ENCODE results near the gene NME4.

The NME4 gene

DNA sequence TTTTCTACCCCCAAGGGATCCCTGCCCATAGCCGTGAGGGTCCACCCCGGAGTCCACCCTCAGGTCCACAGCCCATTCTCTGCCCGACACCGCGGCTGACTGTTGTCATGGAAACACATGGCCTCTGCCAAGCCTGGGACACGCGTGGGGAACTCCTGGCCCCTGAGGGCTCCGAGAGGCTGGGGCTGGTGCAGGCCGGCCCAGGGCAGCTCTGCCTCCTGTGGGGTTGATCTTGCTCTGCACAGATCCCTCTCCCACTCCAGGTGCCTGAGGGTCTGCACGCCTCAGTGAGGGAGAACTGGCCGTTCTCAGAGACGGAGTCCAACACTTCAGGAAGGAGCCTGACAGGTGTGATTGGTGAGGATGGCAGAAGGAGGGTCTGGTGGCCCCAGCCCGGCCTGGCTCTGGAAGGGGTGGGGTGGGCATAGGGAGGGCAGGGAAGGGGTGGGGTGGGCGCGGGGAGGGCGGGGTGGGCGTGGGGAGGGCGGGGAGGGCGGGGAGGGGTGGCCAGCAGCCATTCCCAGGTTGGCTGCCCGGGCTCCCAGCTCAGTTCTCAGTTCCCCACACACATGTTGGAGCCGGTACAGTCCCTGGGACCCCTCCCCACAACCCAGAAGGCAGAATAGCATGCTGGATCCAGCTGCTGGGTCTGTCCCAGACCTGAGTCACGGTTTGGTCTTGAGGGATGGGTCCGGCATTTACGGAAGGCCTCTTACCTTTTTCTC is 33.1 kb upstream of the NME4 start:
- no peak for DNase-seq

DNA sequence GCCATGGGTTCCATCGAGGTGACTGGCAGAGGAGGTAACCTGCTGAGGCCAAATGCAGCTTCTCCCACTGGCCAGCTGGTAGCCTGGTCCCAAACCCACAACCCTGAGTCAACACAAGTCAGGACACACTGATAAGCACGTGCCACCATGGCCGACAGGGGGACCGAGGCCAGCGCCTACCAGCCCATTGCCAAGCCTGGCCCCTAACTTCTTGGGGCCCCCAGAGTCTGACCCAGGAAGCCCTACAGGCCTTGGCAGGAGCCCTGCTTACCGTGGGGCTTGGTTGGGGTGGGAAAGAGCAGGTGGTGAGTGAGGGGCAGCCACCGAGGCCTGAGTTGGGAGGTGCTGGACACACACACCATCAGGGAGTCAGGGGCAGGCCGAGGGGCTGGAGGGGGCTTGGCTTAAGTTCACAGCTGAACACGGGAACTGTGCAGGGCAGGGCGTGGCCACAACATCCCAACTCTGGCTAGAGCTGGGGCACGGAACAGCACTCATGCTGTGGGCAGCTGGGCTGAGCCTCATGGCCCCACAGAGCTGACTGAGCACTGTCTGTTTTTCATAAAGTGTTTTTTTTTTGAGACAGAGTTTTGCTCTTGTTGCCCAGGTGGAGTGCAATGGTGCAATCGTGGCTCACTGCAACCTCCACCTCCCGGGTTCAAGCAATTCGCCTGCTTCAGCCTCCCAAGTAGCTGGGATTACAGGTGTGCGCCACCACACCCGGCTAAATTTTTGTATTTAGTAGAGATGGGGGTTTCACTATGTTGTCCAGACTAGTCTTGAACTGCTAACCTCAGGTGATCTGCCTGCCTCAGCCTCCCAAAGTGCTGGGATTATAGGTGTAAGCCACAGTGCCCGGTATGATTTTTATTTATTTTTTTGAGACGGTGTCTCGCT is 32.2 kb upstream of the NME4 start:
- no peak for DNase-seq

DNA sequence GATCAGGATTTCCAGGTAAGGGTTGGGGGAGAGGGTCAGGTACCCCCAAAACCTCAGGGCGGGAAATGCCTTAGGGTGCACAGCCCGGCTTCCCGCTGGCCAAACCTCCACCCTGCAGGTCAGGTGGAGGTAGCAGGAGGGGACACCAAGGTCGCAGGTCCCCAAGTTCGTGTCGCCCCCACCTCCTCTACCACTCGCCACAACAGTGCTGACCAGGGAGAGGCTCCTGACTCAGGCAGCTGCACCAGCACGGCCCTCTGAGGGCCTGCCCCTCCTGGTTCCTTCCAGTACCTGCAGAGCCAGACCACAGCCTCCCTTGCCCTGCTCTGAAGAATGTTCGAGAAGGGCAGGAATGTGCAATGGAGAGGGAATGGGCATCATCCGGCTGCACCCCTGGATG is 30.5 kb upstream of the NME4 start:
- no peak for DNase-seq

DNA sequence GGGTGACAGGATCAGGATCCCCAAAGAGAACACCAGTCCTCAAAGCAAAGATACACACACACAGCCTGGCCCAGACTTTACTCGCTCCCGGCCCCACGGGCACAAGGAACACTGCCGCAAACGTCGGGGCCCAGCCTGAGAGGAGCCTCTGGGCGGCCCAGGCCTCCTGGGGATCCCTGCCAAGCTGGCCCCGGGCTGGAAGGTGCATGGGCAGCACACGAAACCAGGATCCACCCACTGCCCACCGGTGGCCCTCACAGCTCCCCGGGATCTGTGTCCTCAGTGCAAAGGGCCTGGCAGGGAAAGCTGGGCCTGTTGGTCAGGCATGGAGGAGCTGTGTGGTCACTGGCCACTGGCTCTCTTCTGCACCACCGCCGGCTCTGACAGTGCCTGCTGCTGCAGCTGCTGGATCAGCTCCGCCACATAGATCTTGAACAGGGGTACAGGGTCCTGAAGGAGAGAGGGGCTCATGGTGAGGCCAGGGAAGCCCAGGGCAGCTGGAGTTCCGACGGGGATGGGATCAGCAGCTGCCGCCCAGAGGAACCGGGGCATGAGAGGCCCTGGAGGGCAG is 29.6 kb upstream of the NME4 start:
- no peak for DNase-seq

DNA sequence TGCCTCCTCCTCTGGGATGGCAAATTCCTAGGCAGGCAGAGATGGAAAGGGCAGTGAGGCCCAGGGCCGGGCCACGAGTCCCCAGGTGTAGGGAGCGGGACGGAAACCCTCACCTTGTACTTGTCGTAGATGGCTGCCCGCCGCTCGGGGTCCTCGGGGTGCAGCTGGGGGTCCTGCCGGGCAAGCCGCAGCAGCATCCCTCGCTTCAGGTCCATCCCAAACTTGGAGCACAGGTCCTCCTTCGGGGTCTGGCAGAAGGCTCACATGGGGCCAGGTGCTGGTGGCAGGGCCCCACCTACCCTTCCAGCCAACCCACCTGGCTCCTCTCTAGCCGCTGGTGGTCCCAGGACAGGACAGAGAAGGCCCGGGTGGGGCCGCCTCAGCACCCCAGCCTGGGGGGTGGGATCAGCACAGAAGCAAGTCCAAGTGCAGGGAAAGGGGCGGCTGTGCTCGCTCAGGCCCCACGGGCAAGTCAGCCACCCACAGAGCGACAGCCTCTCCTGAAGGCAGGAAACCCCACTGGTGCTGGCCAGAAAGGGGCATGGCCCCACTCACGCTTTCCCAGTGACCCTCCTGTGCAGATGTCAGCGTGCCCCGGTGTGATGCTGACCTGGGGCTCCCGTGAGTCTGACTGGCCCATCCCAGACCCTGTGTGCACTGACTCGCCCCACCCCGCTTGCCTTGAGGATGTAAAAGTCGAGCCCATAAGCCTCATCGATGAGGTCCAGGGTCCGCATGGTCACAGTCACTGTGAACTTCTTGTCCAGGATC is 28.4 kb upstream of the NME4 start:
- DNase-seq: no peak

DNA sequence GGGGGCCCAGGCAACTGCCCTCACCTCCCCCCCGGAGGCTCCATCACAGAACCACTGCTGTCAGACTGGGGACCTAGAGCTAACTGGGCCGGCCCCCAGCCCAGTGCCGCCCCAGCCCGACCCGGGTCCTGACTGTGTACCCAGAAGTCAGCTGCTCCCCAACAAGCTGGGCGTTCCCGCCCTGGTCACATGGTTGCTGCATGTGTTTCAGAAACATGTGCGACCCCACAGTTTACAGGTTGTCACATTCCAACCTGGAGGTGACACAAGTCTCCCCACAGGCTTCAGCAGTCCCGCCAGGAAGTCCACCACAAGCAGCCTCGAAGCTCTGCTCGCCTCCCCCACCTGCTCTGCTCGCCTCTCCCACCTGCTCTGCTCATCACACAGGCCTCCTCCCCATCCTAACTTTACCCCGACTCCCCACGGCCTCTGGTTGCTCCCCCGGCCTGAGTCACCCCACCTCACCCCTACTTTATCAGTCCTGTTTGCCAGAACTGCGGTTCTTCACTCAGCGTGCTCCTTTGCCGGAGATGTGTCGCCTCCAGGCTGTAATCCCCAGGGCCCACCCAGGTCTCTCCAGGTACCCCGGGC is 27.6 kb upstream of the NME4 start:
- no peak for DNase-seq

DNA sequence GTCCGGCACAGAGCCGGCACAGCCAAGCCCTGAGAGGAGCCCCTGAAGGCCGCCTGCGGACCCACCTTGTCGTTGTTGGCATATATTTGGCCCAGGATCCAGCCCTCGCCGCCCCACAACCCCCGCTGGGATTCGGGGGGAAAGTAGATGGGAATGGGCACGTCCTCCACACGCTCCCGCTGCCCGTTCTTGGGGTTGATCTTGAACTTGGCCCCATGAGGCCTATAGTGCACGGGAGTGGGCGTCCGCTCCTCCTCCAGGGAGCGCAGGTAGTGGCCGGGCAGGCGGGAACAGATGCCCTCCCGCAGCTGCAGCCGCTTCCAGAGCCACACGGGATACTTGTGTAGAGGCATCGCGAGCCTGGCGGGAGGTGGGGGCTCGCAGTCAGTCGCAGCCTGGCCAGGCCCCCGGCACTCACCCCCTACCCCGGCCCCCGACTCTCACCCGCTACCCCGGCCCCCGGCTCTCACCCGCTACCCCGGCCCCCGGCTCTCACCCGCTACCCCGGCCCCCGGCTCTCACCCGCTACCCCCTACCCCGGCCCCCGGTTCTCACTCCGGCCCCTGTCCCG is 27.0 kb upstream of the NME4 start:
- no peak for DNase-seq

DNA sequence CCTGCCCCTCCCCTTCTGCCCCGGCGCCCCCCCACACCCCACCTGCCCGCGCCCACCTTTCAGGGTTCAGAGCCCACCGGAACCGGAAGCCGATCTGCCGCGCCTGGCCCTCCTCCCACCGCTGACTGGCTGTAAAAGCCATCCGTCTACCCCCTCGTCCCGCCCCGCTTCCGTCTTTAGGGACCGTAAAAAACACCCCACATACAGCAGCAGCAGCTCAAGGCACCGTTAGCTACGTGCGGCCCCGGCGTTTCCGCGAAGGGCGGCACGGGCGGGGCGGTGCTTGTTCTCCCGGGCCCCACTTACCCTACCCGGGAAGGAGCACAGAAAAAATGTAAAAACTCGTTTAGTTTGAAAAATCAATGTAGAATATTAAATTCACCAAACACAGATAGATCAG is 26.6 kb upstream of the NME4 start, which contains the start of gene MRPL28:
MRPL28 (minus strand) TSS at position 96 of the 400 bp plus-strand sequence. CDS start 320 bp downstream, outside the sequence.
- peak; percentile 65 for DNase-seq

DNA sequence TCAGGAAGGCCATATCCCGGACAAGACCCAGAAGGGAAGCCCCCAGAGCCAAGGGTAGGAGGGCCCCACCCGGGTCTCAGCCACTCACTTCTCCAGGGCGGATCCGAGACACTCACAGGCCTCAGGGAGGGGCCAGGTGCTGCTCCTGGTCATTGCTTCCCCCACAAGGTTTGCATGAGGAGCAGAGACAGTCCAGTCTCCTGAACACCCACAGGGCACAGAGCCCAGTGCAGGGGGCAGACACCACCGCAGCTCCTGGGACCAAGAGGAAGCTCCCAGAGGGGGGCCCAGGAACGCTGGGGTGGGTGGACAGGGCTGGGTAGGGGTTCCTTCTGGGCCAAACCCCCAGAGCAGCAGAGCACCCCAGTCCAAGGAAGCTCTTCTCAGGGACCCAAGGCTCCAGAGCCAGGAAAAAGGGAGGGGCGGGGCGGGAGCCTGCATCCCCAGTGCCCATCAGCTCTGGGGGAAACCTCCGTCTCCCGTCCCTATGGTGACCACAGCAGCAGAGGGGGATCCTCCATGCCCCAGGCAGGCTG is 26.0 kb upstream of the NME4 start:
- DNase-seq: no peak

DNA sequence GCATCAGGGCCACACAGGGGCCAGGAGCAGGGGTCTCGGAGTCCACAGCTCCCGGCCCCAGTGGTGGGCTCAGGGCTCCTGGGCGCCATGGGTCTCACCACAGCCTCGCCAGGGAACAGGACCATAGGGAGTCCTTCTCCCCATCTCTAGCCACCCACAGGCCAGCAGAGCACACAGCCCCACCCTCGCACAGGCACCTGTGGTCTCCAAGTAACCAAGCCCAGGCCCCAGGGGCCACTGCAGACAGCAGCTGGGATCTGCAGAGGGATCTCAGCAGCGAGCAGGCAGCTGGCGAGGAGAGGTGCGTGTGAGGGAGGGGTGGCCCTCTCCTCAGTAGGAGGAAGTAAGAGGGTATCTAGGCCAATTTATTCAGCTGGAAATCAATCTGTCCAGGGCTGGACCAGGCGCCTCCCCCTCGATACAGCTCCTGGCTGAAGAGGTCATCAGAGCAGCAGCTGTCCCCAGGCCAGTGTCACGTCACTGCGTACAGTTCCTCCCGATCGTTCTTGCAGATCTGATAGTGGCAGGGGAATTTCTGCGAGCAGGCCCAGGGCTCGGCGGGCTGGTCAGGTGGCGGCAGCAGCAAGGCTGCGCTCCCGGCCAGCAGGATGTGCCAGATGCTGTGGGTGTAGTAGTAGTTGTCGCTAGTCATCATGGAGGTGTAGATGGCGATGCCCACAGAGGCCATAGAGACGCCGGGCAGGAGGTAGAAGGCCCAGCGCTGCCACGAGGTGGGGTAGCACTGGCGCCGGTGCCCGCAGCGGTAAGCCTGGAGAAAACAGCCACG is 25.3 kb upstream of the NME4 start:
- no peak for DNase-seq

DNA sequence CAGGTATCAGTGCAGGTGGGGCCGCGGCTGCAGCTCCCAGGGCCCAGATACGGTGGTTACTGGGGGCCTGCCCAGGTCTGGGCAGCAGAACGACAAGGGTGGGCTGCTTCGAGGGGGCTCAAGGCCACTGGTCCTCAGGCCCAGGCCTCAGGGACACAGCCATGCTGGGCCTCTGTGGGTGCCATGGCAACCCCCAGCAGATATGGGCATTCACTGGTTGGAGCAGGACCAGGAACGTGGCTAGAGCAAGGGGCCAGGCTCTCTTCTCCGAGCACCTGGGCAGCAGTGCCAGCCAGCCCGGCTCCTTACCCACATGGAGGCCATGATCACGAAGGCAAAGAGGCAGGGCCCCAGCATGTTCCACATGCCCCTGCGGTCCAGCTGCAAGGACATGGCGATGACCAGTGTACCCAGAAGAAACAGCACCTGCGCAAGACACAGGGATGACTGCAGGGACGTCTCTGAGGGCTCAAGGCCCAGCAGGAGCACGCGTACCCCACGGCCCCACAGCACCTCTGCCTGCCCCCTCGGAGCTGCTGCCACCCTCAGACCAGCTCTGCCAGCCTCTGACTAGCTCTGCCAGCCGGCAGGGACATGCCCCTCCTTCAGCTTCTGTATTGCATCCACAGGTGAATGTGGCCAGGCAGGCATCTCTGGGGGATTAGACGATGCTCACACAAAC is 24.6 kb upstream of the NME4 start:
- no peak for DNase-seq

DNA sequence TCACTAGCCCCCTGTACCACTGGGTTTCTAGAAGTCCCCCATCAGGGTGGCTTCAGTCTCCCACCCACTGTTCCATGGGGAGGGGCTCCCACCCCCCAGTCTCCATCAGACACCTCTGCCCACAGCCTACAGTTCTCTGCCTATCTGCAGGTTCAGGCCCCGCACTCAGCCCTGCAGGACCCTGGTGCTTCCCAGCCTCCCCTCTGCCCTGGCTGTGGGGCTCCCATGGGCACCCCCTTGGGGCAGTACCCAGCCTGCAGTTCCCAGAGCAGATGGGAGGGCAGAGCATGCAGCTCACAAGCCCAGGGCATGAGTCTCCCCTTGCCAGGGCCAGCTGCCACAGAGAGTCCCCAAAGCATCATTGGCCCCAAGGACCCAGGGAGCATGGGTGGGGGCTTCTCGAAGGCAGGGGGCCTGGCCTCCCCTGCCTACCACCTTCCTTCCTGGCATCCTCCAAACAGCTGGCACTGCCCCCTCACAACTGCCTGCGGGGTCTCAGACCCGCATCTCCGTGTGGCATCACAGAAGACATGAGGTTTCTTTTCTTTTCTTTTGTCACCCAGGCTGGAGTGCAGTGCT is 23.9 kb upstream of the NME4 start:
- DNase-seq: no peak

DNA sequence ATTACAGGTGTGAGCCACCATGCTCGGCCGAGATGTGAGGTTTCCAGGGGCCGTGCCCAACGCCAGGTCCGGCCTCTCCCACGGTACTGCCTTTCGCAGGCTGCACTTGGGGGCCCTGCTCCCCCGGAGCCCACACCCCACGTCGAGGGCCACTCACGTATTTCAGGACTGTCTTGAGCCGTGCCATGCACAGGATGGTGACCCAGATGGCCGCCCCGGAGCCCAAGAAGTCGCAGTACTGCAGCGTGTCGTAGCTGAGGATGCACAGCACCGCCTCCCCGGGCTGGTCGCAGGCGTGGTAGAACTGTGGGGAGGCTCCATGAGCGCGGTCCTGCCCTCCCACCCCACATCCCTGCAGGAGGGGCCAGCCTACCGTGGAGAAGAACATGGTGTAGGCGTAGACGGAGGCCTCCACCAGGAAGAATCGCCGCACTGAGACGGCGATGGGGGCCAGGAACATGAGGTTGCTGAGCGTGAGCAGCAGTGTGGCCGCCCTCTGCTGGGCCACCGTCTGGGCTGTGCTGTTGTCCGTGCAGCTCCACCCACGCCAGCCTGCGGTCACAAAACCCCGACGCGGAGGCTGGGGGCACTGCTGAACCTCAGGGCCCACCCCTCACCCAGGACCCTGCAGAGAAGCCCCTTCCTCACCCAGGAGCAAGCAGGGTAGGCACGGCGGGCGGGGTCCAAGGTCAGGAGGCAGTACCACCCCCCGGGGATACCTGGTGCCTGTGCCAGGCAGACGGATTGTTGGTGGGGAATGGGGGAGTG is 23.0 kb upstream of the NME4 start:
- no peak for DNase-seq

DNA sequence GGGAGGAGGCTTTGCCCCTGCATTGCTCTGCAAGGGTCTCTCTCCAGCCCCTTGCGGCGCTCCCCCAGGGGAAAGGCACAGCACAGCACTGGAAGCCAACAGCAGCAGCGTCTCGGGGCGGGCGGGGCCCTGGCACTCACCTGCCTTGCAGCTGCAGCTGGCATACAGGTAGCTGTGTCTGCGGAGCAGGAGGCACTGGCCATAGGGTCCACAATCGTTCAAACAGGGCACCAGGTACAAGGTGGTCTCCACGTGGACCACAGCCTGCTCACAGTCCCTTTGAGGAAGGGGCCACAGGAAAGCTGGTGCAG is 22.4 kb upstream of the NME4 start:
- no peak for DNase-seq

DNA sequence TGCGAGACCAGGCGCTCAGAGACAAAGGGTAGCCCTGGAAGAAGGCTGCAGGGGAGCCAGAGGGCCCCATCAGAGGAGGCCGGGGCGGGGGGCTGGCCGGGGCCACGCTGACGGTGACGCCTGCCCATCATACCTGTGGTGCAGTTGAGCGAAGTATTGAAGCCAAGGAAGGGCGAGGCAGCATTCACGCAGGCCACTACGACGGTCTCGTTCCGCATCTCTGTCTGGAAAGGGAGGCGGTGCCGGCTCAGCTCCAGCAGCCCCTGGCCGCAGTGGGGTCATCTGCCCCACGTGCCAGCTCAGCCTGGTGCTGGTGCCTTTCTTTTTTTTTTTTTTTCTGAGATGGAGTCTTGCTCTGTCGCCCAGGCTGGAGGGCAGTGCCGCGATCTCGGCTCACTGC is 21.8 kb upstream of the NME4 start:
- no peak for DNase-seq

DNA sequence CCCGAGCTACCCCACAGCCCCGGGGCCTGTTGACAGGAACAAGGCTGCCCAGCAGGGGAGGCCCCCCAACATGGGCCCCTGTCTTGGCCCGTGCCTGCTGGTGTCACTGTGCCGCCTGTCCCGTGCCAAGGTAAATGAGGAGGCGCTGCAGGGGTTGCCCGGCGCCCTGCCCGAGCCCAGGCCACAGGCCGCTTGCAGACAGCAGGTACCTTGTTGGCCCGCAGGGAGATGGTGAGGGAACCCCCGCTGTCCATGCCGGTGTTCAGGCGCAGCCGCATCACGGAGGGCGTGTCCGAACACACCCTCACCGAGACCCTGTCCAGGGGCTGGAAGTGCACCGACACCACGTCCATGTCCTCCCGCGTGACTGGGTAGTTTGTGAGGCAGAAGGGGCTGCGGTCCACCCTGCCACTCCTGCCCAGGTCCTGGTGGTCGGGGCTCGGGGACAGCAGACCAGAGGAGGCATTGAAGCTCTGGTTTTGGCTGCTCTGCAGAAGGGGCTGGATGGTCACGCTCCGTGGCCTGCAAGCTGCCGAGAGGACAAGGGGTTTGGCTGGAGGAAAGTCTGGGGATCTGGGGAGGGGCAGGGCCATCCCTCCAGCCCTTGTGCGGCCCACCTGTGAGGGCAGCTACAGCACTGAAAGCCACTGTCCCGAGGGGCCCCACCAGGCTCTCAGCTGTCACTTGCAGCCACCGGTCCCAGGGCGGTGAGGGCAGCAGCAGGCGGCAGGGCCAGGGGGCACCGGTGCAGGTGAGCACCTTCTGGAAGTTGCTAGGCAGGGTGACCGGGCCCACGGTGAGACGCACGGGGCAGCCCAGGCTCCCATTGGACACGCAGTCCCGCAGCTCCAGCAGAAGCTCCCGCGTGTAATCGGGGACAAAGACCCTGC is 20.8 kb upstream of the NME4 start:
- no peak for DNase-seq

DNA sequence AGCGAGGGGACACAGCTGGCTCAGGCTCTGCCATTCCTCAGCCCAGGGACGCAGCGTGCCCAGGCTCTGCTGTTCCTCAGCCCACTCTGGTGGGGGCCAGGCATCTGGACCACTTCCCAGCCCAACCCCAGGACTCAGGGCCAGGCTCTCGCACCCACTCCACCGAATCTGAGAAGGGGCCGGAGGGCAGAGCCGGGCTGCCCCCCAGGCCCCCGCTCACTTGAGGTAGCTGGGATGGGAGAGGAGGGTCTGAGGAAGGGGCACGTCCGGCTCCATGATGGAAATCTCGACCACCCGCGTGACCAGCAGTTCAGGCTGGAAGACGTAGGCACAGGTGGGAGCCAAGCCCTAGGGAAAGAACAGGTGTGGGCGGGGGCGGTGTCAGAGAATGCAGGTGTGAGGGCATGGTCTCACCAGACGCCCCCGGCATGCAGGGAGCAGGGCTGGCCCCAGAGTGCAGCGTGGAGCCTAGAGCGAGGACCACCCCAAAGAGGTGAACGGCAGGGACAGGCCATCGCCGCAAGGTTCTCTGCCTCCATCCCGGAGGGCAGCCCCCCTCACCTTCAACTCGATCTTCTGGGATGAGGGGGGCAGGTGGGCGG is 20.1 kb upstream of the NME4 start:
- no peak for DNase-seq

DNA sequence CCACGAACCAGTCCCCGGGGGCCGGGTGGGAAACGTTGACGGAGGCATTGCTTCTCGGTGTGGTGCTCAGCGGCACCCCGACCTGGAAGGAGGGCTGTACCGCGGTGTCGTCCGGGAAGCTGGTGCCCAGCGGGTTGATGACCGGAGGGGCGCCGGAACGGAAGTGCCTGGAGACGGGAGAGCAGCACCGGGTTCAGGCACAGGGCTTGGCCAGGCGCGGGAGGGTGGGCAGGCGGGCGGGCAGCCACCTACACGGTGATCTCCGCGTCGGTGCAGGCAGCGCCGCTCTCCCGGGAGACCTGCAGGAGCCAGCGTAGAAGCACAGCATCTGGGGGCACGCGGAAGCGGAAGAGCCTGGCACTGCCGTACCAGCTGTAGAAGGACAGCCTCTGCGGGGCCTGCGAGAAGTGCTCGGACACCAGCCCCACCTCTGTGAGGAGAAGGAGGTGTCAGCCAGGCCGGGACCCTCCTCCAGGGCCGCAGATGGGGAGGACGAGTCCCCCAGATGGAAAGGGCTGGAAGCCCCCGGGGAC is 19.5 kb upstream of the NME4 start:
- DNase-seq: no peak
